Fibroblast of upper back skin (primary cell): ENCODE data around the gene PPP6R1.
A peak's percentile ranks its signal among the peaks of the same experiment; 100 is the strongest.
"Not testable (repeated sequence)": the region's sequence is repeated elsewhere in the genome, so short reads cannot be mapped to it uniquely, and the experiment has no call there.

Experiments used
- DNase-seq: peaks from one replicate; pipeline ENCODE4 v3.0.0-alpha.2; 2013

Gene PPP6R1

DNA sequence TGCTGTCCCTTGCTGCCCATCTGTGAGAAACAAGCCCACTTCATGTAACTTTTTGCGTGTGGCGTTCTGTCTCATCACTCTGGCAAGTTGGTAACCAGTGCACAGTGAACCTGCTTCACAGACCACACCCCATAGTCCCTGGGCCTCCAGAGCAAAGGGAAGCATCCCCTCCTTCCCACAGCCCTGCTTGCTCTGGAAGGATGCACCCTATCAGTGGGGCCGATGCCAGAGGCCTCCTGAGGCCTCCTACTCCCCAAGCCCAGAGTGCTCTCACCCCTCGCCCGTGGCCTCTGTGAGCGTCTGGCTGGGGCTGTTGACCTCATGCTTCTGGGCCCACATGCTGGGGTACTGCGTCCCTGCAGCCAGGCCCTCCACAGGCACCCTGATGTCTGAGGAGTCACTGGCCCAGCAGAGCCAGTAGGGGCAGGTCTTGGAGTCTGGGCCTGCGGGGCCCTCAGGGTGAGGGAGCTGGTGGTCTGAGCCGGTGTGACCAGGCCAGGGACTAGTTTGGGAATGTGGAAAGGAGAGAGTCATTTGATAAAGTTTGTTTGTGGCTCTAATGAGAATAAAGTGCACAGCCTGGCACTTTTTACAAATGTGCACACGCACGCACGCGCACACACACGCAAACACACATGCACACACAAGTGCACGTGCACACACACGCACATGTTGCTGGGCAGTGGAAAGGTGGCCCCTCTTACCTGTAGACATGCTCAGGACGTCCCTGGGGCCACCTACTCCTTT is 35.4 kb downstream of the PPP6R1 start:
- DNase-seq = no peak

DNA sequence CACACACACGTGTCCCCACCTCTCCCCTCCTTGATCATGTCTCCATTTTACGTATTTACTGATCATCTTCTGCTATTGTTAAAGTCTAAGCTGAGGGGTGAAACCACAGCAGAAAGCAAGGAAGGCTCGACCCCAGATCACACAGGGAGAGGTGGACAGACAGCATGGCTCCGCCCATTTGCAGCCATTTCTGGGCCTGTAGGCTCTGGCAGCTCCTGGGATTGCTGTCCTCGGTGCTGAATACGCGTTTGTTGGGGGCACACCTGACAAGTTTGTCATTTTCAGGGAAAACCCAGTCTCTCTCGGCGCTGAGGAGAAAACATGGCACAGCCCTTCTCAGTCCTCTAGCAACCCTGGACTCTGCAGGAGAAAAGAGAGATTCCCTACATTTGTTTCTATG is 38.3 kb downstream of the PPP6R1 start:
- DNase-seq = no peak

DNA sequence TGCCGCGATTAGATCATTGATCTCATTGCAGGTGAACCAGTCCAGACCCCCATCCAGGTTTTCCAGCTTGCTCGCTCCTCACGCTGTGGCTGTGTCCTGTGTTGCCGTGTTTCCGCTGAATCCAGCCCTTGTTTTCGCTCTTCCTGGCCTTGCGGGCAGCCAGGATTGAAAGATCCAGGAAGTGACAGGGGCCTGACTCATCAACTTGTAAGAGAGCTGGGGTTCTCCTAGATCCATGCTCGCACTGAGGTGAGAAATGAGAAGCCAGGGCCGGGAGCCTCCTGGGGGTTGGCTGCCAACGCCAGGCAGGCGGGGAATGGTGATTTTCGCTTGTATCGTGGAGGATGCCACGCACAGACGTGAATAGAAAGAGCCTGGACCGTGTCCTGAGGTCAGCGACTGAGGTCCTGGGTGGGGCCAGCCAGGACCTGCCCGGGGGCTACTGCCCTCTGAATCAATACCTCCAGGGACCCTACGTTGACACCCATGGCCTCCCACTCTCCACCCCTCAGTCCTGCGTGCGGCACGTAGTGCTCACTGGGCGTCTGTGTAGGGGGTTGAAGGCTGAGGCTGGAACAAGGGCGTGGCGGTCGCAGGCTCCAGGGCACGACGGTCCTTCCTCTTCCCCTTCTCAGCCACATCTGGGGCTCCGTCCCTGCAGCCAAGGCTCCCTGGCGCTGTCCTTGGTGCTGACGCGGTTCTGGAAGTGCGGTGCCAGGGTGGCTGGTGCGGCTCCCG is 42.2 kb downstream of the PPP6R1 start:
- DNase-seq = peak; percentile 99

DNA sequence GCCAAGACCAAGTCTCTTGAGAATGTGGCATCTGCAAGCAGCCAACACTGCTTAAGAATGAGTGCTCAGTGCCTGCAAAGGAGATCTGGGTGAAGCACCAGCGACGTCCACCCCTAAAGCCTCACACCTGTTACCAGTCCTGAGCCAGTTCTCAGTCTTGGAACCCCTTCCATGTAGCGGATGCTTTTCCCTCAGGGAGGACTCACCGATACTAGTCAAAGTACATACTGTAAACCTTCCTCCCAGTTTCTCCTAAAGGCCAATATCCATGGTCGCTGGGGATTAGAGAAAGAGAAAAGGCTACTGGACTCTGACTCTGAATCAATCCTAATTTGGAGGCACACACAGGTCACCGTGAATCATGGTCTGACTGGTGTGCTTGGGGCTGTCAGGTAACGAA is 45.3 kb downstream of the PPP6R1 start:
- DNase-seq = no peak

DNA sequence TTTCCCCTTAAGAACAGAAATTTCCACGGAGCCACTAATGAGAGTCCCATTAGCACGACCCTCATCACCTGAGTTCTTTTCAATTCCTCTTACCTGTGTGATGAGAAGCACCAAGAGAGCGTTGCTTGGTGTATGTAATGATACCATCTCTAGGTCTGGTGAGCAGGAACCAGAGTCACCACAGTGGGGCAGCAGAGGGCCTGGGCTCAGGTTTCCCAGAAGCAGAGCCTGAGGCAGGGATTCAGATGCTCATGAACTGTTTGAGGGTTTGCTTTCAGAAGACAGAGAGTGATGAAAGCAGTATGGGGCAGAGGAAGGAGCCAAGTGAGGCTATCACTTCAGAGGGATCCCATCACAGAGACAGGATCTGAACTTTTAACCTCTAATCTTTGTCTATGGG is 46.4 kb downstream of the PPP6R1 start:
- no peak for DNase-seq

DNA sequence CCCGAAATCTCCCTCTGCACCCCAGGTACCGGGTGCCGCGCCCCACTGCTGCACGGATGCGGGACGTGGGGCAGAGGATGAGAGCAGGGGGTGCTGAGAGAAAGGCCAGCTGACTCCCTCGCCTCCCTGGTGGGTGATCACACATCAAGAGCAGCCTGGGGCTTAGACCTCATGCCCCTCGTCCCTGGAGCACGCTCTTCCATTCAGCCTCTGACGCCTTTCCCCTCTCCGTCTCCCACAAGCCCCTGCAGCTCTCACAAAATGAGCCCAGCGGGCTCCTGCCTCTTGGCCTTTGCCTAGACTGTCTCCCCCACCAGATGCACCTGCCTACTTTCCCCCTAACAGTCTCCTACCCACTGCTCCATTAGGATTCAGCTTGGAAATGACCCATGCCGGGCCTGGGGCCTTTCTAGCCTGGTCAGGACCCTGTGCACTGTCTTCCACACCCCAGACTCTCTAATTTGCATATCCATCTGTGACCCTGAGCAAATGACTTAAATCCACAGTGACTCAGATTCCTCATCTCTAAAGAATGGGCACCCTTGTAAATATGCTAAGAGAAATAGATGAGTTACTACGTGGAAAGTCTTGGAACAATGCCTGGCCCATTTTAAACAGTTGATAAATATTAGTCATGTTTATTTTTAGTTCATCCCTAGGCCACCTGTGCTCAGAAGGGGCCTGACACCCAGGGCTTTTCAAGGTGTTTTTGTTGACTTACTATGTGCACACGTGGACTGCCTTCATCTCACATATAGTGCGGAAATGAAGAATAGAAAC is 48.9 kb downstream of the PPP6R1 start:
- DNase-seq = peak; percentile 92

DNA sequence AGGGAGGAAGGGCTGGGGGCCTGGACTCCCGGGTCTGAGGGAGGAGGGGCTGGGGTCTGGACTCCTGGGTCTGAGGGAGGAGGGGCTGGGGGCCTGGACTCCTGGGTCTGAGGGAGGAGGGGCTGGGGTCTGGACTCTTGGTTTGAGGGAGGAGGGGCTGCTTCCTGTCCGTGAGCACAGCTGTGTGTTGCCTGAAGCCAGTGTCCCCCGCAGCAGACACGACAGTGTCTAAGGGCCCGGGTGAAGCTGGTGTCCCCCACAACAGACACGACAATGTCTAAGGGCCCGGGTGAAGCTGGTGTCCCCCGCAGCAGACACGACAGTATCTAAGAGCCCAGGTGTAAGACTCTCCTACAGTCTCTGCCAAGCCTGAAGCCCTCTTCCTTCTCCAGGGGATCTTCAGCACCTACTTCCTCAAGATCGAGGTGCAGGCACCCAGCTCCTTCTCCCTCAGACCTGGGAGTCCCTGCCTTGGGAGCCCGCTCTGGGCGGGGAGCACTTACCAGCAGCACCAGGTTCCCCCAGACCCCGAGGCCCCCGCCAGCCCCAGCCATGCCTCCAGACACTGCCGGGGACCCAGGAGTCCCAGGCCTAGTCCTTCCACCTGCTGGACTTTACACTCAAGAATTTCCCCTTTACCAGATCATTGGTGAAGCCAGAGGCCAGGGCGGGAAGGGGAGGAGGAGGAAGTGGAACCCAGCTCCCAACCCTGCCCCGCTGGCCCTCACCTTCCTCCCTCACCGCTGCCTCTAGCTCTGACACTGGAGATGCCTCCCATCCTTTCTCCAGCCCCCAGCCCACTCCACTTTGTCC is 49.7 kb downstream of the PPP6R1 start, which contains the start of gene PTPRH:
Gene PTPRH (minus strand): TSS at position 622 of the 813 bp plus-strand sequence. CDS start 68 bp downstream, at position 554.
- no peak for DNase-seq

DNA sequence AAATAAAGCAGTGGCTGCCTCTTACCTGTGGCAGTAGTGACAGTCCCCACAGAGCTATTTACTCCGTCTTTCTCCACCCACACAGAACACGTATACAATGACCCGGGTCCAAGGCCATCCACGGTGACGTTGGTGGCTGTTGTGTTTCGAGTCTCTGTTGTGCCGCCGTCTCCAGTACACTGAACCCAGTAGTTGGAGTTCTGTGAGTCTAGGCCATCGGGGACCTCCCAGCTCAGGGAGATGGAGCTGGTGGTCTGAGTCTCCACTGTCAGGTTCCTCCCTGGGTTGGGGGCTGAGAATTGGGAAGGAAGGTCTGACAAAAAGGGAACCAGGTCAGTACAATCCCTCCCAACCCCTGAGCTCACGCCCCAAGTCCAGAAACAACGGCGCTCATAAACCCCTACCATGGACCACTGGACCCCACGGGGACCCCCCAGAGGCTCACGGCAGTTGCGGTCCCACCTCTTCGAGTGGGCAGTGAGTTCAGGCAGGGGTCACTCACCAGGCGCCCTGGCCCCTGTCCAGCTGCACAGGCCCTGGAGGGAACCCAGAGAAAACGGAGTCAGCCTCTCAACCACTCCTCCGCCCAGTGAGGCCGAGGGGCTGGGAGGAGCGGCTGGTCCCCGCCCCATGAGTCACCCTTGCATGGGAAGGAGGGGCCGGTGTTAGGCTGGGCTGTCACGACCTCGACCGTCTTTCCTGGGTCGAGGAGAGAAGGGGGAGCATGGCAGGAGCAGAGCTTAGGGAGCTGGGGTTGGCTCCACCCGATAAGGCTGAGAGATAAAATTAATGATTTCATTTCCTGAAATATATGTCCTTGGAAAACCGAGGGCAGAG is 51.9 kb downstream of the PPP6R1 start:
- DNase-seq = peak; percentile 83

DNA sequence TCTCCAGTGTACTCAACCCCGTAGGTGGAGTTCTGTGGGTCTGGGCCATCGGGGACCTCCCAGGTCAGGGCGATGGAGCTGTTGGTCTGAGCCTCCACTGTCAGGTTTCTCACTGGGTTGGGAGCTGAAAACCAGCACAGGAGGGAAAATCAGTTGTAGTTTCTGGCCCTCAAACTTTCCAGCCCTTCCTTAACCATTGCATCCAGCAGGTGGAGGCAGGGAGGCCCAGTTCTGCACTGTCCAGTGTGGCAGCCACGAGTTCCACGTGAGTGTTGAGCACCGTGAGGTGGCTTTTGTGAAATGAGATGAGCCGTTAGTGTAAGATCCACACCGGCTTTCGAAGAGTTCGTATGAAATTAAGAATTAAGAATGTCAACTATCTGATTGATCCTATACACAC is 56.6 kb downstream of the PPP6R1 start:
- not testable (repeated sequence) for DNase-seq

DNA sequence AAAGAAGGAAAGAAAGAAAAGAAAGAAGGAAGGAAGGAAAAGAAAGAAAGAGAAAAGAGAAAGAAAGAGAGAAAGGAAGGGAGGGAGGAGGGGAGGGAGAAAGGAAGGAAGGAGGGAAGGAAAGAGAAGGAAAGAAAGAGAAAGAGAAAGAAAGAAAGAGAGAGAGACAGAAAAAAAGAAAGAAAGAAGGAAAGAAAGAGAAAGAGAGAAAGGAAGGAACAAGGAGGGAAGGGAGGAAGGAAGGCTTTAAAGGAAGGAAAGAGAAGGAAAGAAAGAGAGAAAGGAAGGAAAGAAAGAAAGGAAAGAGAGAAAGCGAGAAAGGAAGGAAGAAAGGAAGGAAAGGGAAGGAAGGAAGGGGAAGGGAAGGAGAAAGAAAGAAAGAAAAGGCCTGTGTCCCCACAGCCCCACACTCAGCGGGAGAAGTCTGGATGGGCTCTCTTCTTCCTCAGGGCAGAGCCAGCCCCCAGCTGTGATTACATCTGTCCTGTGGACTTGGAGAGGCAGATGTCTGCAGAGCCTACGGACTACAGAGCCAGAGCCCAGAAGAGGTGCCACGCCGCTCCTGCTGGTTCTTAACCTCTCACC is 59.1 kb downstream of the PPP6R1 start:
- DNase-seq = no peak

DNA sequence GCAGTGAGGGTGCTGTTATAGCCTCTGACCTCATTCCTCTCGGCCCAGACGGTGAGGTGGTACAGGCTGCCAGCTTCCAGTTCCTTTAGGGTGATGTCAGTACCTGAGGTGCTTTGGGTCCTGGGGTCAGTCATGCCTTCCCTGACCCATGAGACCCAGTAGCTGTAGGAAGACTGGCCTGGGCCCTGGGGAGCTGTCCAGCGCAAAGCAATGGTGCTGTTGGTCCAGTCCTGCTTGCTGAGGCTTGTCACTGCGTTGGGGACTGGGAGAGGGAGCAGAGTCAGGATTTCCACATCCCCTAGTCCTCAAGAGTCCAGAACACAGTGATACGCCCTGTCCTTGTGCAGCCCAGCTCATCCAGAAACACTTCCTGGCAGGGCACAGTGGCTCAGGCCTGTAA is 60.2 kb downstream of the PPP6R1 start:
- DNase-seq = no peak

DNA sequence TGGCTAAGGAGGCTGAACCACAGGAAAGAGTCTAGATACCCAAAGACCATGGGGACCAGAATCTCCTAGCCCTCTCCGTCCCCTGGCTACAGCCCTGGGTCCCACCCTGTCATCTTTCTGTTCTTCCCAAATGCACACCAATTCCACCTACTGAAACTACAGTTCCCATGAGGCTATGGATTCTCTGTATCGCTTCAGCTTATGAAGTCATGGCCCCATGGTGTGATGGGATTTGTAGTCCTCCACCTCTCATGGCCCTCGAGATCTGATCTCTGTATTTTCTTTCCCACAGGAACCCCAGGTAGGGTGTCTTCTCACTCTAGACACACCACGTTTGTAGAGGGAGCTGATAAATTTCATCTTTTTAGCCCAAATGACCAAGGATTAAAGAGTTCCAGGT is 61.3 kb downstream of the PPP6R1 start:
- DNase-seq = no peak

DNA sequence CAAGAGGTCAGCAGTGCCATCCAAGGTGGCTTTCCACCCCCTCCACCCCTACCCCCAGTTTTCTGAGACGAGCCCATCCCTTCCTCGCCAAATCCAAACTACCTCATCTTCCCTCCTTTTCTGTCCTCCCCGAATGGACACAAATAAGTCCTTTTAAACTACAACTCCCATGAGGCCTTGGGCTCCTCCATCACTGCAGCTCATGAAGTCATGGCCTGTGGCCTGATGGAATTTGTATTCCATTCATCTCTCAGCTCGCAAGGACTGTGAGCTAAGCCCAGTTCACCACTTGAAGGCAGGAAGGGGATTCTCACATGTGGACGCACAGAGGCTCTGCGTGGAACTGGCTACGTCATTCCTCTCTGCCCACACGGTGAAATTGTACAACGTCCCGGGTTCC is 62.0 kb downstream of the PPP6R1 start:
- no peak for DNase-seq

DNA sequence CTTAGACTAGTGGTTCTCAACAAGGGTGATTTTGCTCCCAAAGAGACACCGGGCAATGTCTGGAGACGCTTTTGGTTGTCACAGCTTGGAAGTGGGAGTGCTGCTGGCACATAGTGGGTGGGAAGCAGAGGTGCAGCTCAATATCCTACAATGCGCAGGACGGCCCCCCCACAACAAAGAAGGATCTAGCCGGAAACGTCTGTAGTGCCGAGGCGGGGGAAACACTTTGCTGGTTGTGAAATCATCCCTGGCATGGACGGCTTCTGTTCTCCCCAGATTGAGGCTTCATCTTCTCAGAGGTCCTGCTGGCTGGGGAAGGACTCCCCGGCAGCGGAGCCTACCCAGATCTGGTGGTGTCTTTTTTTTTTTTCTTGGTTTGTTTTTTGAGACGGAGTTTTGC is 65.3 kb downstream of the PPP6R1 start:
- DNase-seq = no peak

DNA sequence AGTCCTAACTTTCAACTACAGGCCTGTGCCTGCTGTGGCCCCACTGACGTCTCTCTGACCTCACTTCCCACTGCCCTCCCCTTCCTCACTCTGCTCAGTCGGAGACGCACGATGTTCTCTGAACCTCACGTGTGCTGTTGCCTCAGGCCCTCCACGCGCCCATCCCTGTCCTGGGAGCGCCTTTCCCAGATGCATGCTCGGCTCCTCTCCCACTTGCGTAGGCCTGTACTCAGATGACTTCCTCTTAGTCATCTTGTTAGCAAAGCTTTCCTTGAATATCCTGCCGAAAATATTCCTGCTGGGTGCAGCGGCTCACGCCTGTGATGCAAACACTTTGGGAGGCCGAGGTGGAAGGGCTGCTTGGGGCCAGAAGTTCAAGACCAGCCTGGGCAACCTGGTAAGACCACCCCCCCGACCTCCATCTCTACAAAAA is 69.4 kb downstream of the PPP6R1 start:
- peak; percentile 79 for DNase-seq

DNA sequence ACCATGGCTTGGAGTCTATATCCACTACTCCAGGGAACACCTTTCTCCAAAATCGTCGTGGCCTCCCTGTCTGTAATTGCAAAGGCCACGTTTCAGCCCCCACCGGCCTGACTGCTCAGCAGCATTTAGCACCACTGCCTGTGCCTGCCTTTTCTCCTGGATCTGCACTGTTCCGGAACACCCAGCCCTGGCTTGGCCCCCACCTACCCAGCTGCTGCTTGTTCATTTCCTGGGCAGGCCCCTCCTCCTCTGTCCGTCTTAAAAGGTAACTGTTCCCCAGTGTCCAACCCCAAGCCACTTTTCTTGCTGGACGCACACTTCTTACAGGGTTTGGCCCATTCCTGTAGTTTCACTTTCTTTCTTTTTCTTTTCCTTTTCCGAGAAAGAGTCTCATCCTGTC is 70.2 kb downstream of the PPP6R1 start:
- DNase-seq = no peak

DNA sequence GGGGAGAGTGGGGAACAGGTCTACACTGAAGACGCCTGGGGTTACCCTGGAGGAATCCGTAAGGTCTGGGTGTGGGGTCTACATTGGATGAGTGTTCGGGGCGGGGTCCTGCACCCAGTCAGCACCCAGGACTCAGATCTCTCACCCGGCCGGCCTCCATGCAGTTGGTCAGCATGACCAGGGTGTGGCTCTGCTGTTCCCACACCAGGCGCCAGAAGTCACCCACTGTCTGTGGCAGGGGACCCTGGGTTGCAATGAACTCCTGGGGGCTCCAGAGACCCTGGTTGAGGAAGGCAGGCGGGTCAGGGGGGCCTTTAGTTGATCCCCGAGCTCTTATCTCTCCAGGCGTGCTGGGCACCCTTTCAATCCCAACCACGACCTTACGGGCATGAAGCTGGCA is 72.7 kb downstream of the PPP6R1 start:
- DNase-seq = no peak

DNA sequence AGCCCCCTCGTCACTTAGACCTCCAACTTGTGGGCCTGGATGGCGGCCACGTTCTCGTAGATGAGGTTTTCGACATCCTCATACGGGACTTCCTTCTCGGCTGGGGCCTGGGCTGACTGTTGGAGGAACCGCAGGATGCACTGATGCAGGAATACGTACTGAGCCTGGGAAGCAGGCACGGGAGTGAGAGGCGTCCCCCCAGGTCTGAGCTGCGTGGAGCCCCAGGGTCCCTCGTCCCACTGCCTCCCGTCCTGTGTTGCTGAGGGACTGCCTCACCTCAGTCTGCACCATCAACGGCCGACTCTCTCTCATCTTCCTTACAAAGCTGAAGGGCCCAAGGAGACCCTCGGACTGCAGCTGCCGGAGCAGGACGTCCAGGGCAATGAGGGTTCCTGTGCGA is 77.1 kb downstream of the PPP6R1 start:
- no peak for DNase-seq
